ENCODE results near the gene HMCN2. TPM values are rescaled to one million over a fixed set of nuclear protein-coding genes. Genes with fewer than 3 reads are reported as not detected.

The HMCN2 gene
- polyA plus RNA-seq, 1 experiment: under 0.01 TPM

GRCh38 chr9:130283539-130284248 is 18.1 kb downstream of the HMCN2 start:
- CTCF ChIA-PET: no interaction called here
- H3K27ac ChIP-seq (ENCODE audit: low read depth, low read length): no peak overlapping the region
- no peaks in the 10 kb centered on the region; the same call in 1 of the 2 replicates for H3K9me3 ChIP-seq (ENCODE audit: control insufficient read depth, insufficient read depth, low read length)
- POLR2A ChIA-PET: no interaction called here
- peaks cover 60% of the 10 kb centered on the region for H3K27me3 ChIP-seq (ENCODE audit: control insufficient read depth, insufficient read depth, low read length)
- no peak for TF ChIP-seq CTCF (IDR thresholded peaks at IDR 0.05; ENCODE audit: low read depth, low read length)
- no peak overlapping the region for H3K4me3 ChIP-seq (ENCODE audit: low read depth, low read length)
- no peak for DNase-seq (ENCODE audit: low read depth, low spot score)

GRCh38 chr9:130284249-130284625 is 18.7 kb downstream of the HMCN2 start:
- ChIA-PET CTCF (no interaction called here), POLR2A (no interaction called here)
- H3K9me3 ChIP-seq (ENCODE audit: control insufficient read depth, insufficient read depth, low read length): no peaks in the 10 kb centered on the region; the same call in 1 of the 2 replicates
- no peak for TF ChIP-seq CTCF (IDR thresholded peaks at IDR 0.05; ENCODE audit: low read depth, low read length)
- no peak for DNase-seq (ENCODE audit: low read depth, low spot score)
- H3K27me3 ChIP-seq (ENCODE audit: control insufficient read depth, insufficient read depth, low read length): peaks cover 65% of the 10 kb centered on the region
- no peak overlapping the region for H3K27ac ChIP-seq (ENCODE audit: low read depth, low read length)
- H3K4me3 ChIP-seq (ENCODE audit: low read depth, low read length): no peak overlapping the region

GRCh38 chr9:130284690-130285089 is 19.1 kb downstream of the HMCN2 start:
- TF ChIP-seq CTCF (IDR thresholded peaks at IDR 0.05; ENCODE audit: low read depth, low read length): no peak
- Histone ChIP-seq H3K27ac (ENCODE audit: low read depth, low read length) (no peak overlapping the region), H3K27me3 (ENCODE audit: control insufficient read depth, insufficient read depth, low read length) (peaks cover 69% of the 10 kb centered on the region), H3K9me3 (ENCODE audit: control insufficient read depth, insufficient read depth, low read length) (no peaks in the 10 kb centered on the region; the same call in 1 of the 2 replicates), H3K4me3 (ENCODE audit: low read depth, low read length) (no peak overlapping the region)
- no peak for DNase-seq (ENCODE audit: low read depth, low spot score)
- CTCF ChIA-PET: no interaction called here
- POLR2A ChIA-PET: no interaction called here

- no peak overlapping the region for H3K27ac ChIP-seq (ENCODE audit: low read depth, low read length)
- no peaks in the 10 kb centered on the region; the same call in 1 of the 2 replicates for H3K9me3 ChIP-seq (ENCODE audit: control insufficient read depth, insufficient read depth, low read length)
- ChIA-PET POLR2A (no interaction called here), CTCF (no interaction called here)
- TF ChIP-seq CTCF (IDR thresholded peaks at IDR 0.05; ENCODE audit: low read depth, low read length): no peak
- H3K4me3 ChIP-seq (ENCODE audit: low read depth, low read length): no peak overlapping the region
- no peak for DNase-seq (ENCODE audit: low read depth, low spot score)
- H3K27me3 ChIP-seq (ENCODE audit: control insufficient read depth, insufficient read depth, low read length): peaks cover 72% of the 10 kb centered on the region
Measured at GRCh38 chr9:130285271-130285670, 19.7 kb downstream of the HMCN2 start.

- POLR2A ChIA-PET: no interaction called here
- Histone ChIP-seq H3K27me3 (ENCODE audit: control insufficient read depth, insufficient read depth, low read length) (peaks cover 79% of the 10 kb centered on the region), H3K9me3 (ENCODE audit: control insufficient read depth, insufficient read depth, low read length) (no peaks in the 10 kb centered on the region; the same call in 1 of the 2 replicates), H3K4me3 (ENCODE audit: low read depth, low read length) (no peak overlapping the region), H3K27ac (ENCODE audit: low read depth, low read length) (no peak overlapping the region)
- TF ChIP-seq CTCF (IDR thresholded peaks at IDR 0.05; ENCODE audit: low read depth, low read length): no peak
- CTCF ChIA-PET: no interaction called here
- no peak for DNase-seq (ENCODE audit: low read depth, low spot score)
Measured at GRCh38 chr9:130286072-130286770, 20.7 kb downstream of the HMCN2 start.

Data from AG04450 (cell line).